ENCODE measurements around the gene GNAL.

GNAL gene

GRCh38 chr18:11817229-11817628, 128.2 kb downstream of the GNAL start:
- no peak for DNase-seq

- DNase-seq = no peak
Measured at GRCh38 chr18:11818486-11819203, 129.6 kb downstream of the GNAL start.

- no peak for DNase-seq
Measured at GRCh38 chr18:11819938-11820337, 130.9 kb downstream of the GNAL start.

GRCh38 chr18:11820697-11821096, 131.6 kb downstream of the GNAL start:
- no peak for DNase-seq

GRCh38 chr18:11821208-11821607, 132.1 kb downstream of the GNAL start:
- no peak for DNase-seq

GRCh38 chr18:11821643-11822237, 132.7 kb downstream of the GNAL start:
- DNase-seq = no peak

- DNase-seq = no peak
Measured at GRCh38 chr18:11823545-11823944, 134.5 kb downstream of the GNAL start.

- DNase-seq = no peak
Measured at GRCh38 chr18:11826836-11827235, 137.8 kb downstream of the GNAL start.

GRCh38 chr18:11828786-11829432, 139.8 kb downstream of the GNAL start:
- DNase-seq = no peak

- no peak for DNase-seq
Measured at GRCh38 chr18:11830585-11830984, 141.5 kb downstream of the GNAL start.

GRCh38 chr18:11831921-11832320, 142.9 kb downstream of the GNAL start:
- no peak for DNase-seq

- DNase-seq = no peak
Measured at GRCh38 chr18:11834772-11835171, 145.7 kb downstream of the GNAL start.

- no peak for DNase-seq
Measured at GRCh38 chr18:11839556-11839955, 150.5 kb downstream of the GNAL start.

- no peak for DNase-seq
Measured at GRCh38 chr18:11840493-11840892, 151.4 kb downstream of the GNAL start.

GRCh38 chr18:11842562-11842961, 153.5 kb downstream of the GNAL start:
- no peak for DNase-seq

- no peak for DNase-seq
Measured at GRCh38 chr18:11844436-11844835, 155.4 kb downstream of the GNAL start.

- DNase-seq = no peak
Measured at GRCh38 chr18:11845654-11846053, 156.6 kb downstream of the GNAL start.

GRCh38 chr18:11847811-11848210, 158.7 kb downstream of the GNAL start:
- no peak for DNase-seq

- DNase-seq = no peak
Measured at GRCh38 chr18:11849279-11849678, 160.2 kb downstream of the GNAL start.

- peak; percentile 60 to 64 for DNase-seq
Measured at GRCh38 chr18:11849841-11850634, 161.0 kb downstream of the GNAL start.

GRCh38 chr18:11850821-11851145, 161.7 kb downstream of the GNAL start:
- no peak for DNase-seq

GRCh38 chr18:11851146-11851805, 162.2 kb downstream of the GNAL start, which contains the start of gene CHMP1B:
Gene CHMP1B (plus strand): TSS chr18:11851413. CDS start chr18:11851512, 99 bp downstream.
- peak; percentile 98 for DNase-seq

- peak; percentile 53 to 59 for DNase-seq
Measured at GRCh38 chr18:11851806-11852337, 162.8 kb downstream of the GNAL start.
